LNCaP clone FGC (cell line): Measurements from ENCODE around the gene SLC19A2.

Experiments used
- DNase-seq: peaks from one replicate; pipeline ENCODE4 v3.0.0-alpha.2; 2011; ENCODE audit warnings: low read depth
- H3K4me3 ChIP-seq: 2 replicates; pipeline ENCODE4 v1.5.1; 2011; ENCODE audit warnings: mild to moderate bottlenecking, low read depth, low read length, control low read depth
- TF ChIP-seq, protein P1 (sequence below): IDR thresholded peaks from 2 replicates; pipeline ENCODE4 v1.5.1; 2012; ENCODE audit warnings: mild to moderate bottlenecking; ENCODE audit not compliant: control insufficient read depth, insufficient read depth; ENCODE audit errors: extremely low read depth

SLC19A2 gene

DNA sequence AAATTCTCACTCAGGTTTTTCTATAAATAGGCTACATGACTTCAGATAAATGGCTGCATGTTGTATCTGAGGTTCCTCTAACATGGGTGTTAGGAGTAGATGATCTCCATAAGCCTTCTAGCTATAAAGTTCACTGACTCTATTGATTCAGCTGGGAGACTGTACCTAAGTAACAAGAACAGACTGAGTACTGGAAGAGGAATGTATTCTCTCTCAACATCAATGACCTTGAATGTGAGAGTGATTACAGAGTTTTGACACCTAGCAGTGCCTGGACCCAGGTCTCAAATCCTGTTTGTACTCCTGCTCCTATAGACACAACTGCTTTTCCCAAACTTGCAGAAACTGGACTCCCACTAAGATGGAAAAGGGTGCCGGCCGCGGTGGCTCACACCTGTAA lies 8.6 kb upstream of the SLC19A2 start:
- H3K4me3 ChIP-seq = no peak overlapping the region
- TF ChIP-seq, protein P1, sequence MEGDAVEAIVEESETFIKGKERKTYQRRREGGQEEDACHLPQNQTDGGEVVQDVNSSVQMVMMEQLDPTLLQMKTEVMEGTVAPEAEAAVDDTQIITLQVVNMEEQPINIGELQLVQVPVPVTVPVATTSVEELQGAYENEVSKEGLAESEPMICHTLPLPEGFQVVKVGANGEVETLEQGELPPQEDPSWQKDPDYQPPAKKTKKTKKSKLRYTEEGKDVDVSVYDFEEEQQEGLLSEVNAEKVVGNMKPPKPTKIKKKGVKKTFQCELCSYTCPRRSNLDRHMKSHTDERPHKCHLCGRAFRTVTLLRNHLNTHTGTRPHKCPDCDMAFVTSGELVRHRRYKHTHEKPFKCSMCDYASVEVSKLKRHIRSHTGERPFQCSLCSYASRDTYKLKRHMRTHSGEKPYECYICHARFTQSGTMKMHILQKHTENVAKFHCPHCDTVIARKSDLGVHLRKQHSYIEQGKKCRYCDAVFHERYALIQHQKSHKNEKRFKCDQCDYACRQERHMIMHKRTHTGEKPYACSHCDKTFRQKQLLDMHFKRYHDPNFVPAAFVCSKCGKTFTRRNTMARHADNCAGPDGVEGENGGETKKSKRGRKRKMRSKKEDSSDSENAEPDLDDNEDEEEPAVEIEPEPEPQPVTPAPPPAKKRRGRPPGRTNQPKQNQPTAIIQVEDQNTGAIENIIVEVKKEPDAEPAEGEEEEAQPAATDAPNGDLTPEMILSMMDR = no peak
- DNase-seq = no peak

DNA sequence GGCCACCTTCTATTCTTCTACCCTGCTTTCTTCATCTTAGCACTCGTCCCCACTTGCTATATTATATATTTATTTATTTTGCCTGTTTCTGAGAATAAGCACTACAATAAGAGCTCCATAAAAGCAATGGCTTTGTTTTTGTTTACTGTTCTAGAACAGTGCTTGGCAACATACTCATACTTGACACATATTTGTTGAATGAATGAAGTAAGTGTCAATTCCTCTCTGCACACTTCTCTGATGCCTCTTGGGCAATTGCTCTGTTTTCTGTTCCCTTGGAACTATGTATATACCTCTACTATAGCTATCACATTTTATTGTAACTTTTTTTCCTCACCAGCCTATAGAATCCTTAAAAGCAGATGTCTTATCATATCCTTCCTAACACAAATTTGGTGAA lies 7.5 kb upstream of the SLC19A2 start:
- no peak for DNase-seq
- TF ChIP-seq, protein P1 = no peak
- H3K4me3 ChIP-seq = no peak overlapping the region

DNA sequence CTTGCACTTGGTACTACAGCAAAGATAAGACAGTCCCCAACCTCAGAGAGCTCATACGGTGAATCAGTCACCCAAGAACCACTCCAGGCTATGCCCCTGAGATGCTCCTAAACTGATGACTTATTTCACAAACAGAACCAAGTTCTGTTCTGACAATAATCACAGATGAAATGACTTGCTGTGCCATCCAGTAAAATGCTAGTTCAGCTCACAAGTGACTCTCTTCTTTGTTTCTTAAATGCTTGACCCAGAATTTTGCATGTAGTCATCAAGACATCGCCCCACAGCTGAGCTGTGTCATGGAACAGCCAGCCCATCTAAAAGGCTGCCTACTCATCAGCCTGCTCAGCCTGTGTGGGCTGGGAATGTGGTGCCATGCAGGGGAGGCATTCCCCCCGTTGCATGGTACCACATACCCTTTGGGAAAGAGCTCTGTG lies 6.1 kb upstream of the SLC19A2 start:
- no peak for DNase-seq
- H3K4me3 ChIP-seq = no peak overlapping the region
- TF ChIP-seq, protein P1 = no peak

- DNase-seq = no peak
- H3K4me3 ChIP-seq = no peak overlapping the region
- TF ChIP-seq, protein P1 = no peak
These were observed 2.4 kb upstream of the SLC19A2 start for GRCh38 chr1:169488157-169488556.

DNA sequence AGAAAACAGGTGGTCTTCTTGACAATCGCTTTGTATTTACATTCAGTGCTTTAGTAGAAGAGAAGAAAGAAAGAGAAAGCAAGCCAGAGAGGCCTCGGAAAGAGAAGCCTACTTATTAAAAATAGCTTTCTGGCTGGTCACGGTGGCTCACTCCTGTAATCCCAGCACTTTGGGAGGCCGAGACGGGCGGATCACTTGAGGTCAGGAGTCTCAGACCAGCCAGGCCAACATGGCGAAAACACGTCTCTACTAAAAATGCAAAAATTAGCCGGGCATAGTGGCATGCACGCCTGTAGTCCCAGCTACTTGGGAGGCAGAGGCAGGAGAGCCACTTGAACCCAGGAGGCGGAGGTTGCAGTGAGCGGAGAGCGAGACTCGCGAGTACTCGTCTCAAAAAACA lies 1.8 kb upstream of the SLC19A2 start:
- no peak overlapping the region for H3K4me3 ChIP-seq
- no peak for DNase-seq
- TF ChIP-seq, protein P1 = no peak

- peak overlapping the region; percentile 74; the same call in 1 of the 2 replicates for H3K4me3 ChIP-seq
- DNase-seq = no peak
- TF ChIP-seq, protein P1 = no peak
These were observed 1.4 kb upstream of the SLC19A2 start for GRCh38 chr1:169487133-169487532.

DNA sequence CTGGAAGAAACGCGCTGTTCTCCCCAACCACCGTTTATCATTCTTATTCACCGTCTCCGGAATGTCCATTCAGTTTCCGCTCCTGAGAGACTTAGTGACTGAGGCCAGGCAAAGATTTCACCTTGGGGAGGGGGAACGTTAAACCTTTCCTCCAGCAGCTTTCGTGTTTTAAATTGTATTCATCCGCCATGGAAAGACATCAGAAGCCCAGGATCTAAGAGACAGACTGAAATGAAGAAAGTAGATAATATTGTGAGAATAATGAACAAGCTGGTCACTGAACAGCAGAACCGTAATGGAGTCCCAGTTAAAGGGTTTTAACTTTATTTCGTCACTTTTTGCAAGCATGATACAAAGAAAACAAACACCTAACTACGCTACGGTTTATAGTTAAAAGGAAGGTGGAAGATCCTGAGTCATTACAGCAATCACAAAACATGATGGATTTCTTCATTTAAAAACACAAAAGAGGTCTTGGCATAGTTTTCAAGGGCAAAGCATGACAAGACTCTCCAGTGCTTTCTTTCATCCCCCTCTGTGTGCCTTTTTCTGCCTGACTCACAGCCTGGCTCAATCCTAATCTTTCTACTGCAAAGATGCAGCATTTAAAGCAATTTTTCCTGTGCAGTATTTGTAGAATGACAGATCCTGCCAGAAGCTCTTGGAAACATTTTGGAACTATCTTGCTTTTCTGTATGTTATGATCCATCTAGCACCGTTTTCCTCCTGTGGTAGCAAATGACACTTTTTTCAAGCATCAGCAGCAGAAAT lies 722 bp upstream of the SLC19A2 start:
- TF ChIP-seq, protein P1 = no peak
- no peak for DNase-seq
- peak overlapping the region; percentile 74 for H3K4me3 ChIP-seq
